GM23338 (cell line): ENCODE results near the gene STON1.

Experiments
- CTCF ChIP-seq, 2 experiments: fragments of 200-600 bp in 1 of 2; sonication (generic) in 1 of 2; conservative IDR thresholded peaks; 2 replicates each; pipeline versions ENCODE4 v1.5.1 to v1.6.1; 2016 to 2017; ENCODE audit warnings: antibody characterized with exemption in 2 of 2, low read depth in 2 of 2, mild to moderate bottlenecking in 2 of 2, moderate library complexity in 1 of 2
- EZH2 ChIP-seq: fragments of 200-600 bp; sonication (generic); IDR thresholded peaks from one replicate; pipeline ENCODE4 v1.8.0; 2017; ENCODE audit warnings: antibody characterized with exemption, mild to moderate bottlenecking, low read depth; ENCODE audit not compliant: unreplicated experiment
- EZH2phosphoT487 ChIP-seq: fragments of 200-600 bp; sonication (generic); IDR thresholded peaks from one replicate; pipeline ENCODE4 v1.8.1; 2018; ENCODE audit warnings: antibody characterized with exemption; ENCODE audit not compliant: unreplicated experiment
- REST ChIP-seq: IDR thresholded peaks from one replicate; pipeline ENCODE4 v1.6.1; 2018; ENCODE audit warnings: antibody characterized with exemption; ENCODE audit not compliant: unreplicated experiment
- ZNF331 ChIP-seq: fragments of 250-450 bp; sonication (Bioruptor Pico); IDR thresholded peaks from 2 replicates; pipeline ENCODE4 v1.5.0; 2020; ENCODE audit warnings: low read depth, mild to moderate bottlenecking, moderate library complexity

GRCh38 chr2:48504647-48505327, 25.2 kb upstream of the STON1 start:
- no peak for TF ChIP-seq CTCF (conservative IDR thresholded peaks at IDR 0.05; ENCODE audit: low read depth in 2 of 2)
- TF ChIP-seq EZH2phosphoT487: no peak
- no peak for TF ChIP-seq EZH2
- TF ChIP-seq ZNF331 (CRISPR knock-in tag): no peak
- no peak for TF ChIP-seq REST
